AG10803 (cell line): ENCODE data around the gene PLEKHM3.

Experiments used
- DNase-seq: peaks from one replicate; pipeline ENCODE4 v3.0.0; 2010; ENCODE audit warnings: low read depth
- H3K4me3 ChIP-seq: 2 replicates; pipeline ENCODE4 v1.5.1; 2011; ENCODE audit warnings: mild to moderate bottlenecking, low read length, control low read depth
- TF ChIP-seq, protein P1 (sequence below): conservative IDR thresholded peaks from 2 replicates; pipeline ENCODE4 v1.5.1; 2011; ENCODE audit warnings: mild to moderate bottlenecking, low read length, control low read depth, inconsistent platforms

PLEKHM3 gene

DNA sequence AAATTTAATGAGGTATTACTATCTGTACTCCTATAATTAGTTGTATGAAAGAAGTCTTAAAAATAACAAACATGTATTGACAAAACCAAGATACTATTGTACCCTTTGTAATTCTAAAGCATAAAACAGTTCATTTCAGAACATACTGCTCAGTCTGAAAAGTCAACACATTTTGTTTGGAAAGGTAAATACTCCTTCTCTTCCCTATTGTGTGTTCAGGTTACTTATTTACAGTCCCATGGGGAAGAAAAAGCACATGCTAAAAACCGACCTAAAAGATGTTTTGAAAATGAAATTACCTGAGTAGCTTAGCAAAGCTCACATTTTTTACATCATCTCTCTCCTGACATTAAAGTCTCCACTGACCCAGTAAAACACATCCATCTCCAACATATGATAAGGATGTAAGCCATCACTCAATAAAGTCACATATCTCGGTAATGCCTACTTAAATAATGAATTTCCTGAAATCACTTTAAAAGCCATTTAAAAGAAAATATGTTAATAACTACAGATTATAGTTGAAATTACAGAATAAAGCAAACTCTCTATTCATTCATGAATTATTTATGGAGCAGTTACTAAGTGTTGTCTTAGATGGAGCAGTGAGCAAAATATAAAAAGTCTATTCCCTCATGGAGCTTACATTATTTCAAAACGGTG, 180.0 kb downstream of the PLEKHM3 start:
- TF ChIP-seq, protein P1, sequence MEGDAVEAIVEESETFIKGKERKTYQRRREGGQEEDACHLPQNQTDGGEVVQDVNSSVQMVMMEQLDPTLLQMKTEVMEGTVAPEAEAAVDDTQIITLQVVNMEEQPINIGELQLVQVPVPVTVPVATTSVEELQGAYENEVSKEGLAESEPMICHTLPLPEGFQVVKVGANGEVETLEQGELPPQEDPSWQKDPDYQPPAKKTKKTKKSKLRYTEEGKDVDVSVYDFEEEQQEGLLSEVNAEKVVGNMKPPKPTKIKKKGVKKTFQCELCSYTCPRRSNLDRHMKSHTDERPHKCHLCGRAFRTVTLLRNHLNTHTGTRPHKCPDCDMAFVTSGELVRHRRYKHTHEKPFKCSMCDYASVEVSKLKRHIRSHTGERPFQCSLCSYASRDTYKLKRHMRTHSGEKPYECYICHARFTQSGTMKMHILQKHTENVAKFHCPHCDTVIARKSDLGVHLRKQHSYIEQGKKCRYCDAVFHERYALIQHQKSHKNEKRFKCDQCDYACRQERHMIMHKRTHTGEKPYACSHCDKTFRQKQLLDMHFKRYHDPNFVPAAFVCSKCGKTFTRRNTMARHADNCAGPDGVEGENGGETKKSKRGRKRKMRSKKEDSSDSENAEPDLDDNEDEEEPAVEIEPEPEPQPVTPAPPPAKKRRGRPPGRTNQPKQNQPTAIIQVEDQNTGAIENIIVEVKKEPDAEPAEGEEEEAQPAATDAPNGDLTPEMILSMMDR: no peak
- H3K4me3 ChIP-seq: no peak overlapping the region
- DNase-seq: no peak

DNA sequence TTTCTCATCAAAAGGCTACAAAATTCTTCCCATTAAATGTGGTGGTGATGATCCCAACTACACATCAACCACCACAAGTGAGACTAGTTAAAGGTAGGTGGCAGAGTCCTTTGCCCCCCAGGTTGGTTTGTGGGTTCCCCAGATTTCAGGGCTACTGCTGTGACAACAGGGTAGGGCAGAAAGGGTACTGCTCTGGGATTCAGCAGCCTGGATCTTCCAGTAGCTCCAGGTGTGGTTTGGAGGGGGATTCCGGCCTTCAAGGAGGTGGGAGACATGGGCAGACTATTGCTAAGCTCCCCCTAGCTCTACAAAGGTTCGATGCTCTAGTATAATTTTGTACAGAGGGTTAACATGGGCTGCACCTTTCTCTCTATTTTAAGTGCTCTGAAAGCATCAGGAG, 180.7 kb downstream of the PLEKHM3 start:
- DNase-seq: no peak
- TF ChIP-seq, protein P1: no peak
- H3K4me3 ChIP-seq: no peak overlapping the region

DNA sequence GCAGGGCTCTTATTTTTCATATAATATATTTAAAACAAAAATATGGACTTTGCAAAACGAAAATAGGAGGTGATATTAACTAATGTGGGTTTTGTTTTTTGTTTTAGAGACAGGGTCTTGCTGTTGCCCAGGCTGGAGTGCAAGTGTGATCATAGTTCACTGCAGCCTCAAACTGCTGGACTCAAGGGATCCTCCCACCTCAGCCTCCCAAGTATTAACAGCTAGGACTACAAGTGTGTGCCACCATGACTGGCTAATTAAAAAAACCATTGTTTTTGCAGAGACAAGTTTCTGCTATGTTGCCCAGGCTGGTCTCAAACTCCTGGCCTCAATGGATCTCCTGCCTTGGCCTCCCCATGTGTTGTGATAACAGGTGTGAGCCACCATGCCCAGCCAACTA, 185.2 kb downstream of the PLEKHM3 start:
- DNase-seq: no peak
- TF ChIP-seq, protein P1: no peak
- H3K4me3 ChIP-seq: no peak overlapping the region

DNA sequence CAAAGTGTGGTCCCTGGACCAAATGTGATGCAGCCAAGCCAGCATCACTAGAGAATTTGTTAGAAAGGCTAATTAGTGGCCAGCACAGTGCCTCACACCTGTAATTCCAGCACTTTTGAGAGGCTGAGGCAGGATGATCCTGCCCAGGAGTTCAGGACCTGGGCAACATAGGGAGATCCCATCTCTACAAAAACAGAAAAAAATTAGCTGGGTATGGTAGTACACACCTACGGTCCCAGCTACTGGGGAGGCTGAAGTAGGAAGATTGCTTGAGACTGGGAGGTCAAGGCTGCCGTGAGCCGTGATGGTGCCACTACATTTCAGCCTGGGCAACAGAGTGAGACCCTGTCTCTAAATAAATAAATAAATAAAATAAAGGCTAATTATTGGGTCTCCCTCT, 185.8 kb downstream of the PLEKHM3 start:
- H3K4me3 ChIP-seq: no peak overlapping the region
- no peak for DNase-seq
- TF ChIP-seq, protein P1: no peak

DNA sequence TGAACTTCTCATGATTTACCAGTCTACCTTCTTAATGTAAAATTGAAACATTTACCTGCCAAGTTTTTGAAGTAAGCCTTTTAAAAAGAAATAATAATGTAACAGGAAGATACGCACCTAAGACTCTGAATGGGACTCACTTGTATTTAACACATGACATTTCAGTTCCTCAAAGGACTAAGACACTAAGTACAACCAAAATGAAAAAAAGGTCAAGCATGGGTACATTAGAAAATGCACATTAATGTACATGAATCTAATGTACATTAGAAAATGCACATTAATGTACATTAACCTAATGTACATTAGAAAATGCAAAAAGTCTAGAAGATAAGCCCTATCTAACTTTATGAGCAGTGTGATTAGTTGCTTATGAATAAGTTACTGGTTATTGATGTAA, 186.3 kb downstream of the PLEKHM3 start:
- H3K4me3 ChIP-seq: no peak overlapping the region
- no peak for DNase-seq
- TF ChIP-seq, protein P1: no peak

DNA sequence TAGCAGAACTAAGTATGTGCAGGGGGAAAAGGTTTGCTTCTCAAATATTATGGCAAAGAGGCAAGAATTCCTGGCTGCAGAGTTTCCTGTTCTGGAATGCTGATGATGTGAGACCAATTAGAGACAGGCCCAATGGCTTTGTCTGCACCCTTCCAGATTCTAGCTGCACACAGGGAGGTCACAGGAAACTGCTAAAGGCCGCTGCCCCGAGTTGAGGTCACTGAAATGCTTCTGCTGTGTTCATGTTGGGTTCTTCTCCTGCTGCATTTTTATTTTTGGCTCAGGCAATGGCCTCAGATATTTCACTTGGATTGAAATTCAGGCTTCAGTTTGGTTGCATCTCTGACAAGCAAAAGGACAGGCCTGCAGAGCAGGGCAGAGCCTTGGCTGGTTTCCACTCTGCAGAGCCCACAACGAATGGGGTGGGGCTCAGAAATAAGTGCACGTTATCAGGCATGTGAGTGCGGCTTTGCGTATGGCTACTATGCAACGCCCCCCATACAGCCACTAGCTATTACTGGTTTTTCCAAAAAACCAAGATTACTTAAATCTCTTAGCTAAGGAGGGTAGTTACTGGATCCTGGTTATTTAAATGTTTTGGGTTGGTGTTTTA, 188.7 kb downstream of the PLEKHM3 start:
- H3K4me3 ChIP-seq: no peak overlapping the region
- peak; percentile 45 for DNase-seq
- TF ChIP-seq, protein P1: no peak

DNA sequence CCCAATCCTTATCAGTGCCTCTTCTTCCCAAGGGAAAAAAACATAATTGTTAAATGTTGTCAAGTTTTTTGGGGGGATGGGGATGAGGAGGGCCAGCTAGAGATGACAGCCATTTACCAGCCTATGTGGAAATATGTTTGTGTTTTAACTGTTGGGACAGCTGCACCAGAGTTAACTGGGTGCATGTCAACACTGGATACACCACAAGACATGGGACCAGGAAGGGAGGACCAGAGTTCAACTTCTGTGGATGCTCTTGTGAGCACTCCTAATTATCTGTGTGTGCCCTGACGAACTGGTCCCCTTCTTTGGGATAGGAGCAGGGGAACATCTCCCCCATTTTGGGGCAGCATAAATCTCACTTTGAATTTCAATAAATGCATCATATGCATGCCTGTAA, 189.5 kb downstream of the PLEKHM3 start:
- TF ChIP-seq, protein P1: no peak
- no peak for DNase-seq
- no peak overlapping the region for H3K4me3 ChIP-seq
